C4-2B (cell line): ENCODE data around the gene TRNP1.

Experiments used
- H3K27ac ChIP-seq: fragments of 450-650 bp; 2 replicates; pipeline ENCODE4 v1.5.1; 2017
- ZFX ChIP-seq: fragments of 450-650 bp; IDR thresholded peaks from 2 replicates; pipeline ENCODE4 v1.6.1; 2017
- TF ChIP-seq, protein P1 (sequence below): fragments of 450-650 bp; conservative IDR thresholded peaks from 2 replicates; pipeline ENCODE4 v1.5.1; 2017; ENCODE audit warnings: mild to moderate bottlenecking

The TRNP1 gene

GRCh38 chr1:27021354-27022031, 28.0 kb downstream of the TRNP1 start:
- no peak for TF ChIP-seq ZFX
- TF ChIP-seq, protein P1, sequence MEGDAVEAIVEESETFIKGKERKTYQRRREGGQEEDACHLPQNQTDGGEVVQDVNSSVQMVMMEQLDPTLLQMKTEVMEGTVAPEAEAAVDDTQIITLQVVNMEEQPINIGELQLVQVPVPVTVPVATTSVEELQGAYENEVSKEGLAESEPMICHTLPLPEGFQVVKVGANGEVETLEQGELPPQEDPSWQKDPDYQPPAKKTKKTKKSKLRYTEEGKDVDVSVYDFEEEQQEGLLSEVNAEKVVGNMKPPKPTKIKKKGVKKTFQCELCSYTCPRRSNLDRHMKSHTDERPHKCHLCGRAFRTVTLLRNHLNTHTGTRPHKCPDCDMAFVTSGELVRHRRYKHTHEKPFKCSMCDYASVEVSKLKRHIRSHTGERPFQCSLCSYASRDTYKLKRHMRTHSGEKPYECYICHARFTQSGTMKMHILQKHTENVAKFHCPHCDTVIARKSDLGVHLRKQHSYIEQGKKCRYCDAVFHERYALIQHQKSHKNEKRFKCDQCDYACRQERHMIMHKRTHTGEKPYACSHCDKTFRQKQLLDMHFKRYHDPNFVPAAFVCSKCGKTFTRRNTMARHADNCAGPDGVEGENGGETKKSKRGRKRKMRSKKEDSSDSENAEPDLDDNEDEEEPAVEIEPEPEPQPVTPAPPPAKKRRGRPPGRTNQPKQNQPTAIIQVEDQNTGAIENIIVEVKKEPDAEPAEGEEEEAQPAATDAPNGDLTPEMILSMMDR = no peak
- no peak overlapping the region for H3K27ac ChIP-seq

- TF ChIP-seq, protein P1 = no peak
- no peak for TF ChIP-seq ZFX
- no peak overlapping the region for H3K27ac ChIP-seq
These were observed 32.2 kb downstream of the TRNP1 start for GRCh38 chr1:27025718-27026117.

GRCh38 chr1:27026621-27027574, 33.4 kb downstream of the TRNP1 start:
- no peak overlapping the region for H3K27ac ChIP-seq

GRCh38 chr1:27027575-27028250, 34.2 kb downstream of the TRNP1 start:
- no peak overlapping the region for H3K27ac ChIP-seq

More at GRCh38 chr1:27026621-27027574, 33.4 kb downstream of the TRNP1 start:
- TF ChIP-seq, protein P1 = no peak
- no peak for TF ChIP-seq ZFX

GRCh38 chr1:27029517-27029916, 36.0 kb downstream of the TRNP1 start:
- H3K27ac ChIP-seq = no peak overlapping the region
- TF ChIP-seq, protein P1 = no peak
- no peak for TF ChIP-seq ZFX

More at GRCh38 chr1:27027575-27028250, 34.2 kb downstream of the TRNP1 start:
- TF ChIP-seq, protein P1 = no peak
- no peak for TF ChIP-seq ZFX

DNA sequence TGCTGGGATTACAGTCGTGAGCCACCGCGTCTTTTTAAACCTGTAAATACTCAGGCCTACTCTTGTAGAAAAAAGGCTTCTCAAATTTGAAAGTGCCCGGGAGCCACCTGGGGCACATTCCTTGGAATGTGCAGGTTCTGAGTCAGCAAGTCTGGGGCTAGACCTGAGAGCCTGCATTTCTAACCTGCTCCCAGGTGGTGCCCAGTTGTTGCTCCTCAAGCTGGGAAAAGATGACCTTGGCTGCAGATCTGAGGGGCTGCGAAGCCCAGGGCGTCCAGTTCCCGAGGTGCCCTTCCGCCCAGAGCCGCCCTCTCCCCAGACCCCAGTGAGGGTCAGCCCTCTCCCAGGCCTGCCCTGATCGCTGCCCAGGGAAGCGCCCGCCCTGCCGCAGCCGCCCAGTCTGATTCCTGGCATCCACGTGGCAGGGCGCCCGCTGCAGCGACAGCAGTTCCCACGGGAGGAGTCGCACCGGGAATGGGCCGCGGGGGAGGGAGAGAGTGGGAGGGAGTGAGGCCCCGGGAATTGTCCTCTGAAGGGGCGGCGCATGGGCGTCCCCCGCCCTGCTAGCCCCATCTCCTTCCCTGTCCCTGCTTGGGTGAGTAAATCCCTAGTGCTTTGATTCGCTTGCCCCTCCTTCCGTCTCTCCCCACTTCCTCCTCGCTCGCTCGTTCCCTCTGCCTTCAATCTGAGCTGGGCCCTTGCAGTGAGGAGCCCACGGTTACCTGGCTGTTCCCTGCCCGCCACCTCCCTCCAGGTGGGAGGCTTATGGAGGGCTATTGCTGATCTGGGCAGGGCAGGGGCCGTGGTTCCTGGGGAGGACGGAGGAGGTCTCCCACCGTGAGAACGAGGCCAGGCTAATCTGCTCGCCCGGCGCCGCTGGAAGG, 38.0 kb downstream of the TRNP1 start:
- H3K27ac ChIP-seq = no peak overlapping the region
- TF ChIP-seq, protein P1 = no peak
- no peak for TF ChIP-seq ZFX
